GM18858 (cell line): Measurements from ENCODE around the gene CDNF.

Experiments used
- ATAC-seq: cut with Tn5 transposase; IDR thresholded peaks from one replicate; pipeline ENCODE4 v1.9.1; 2021; ENCODE audit not compliant: unreplicated experiment

Gene CDNF

GRCh38 chr10:14800397-14800796 lies 37.4 kb downstream of the CDNF start:
- ATAC-seq: no peak

- no peak for ATAC-seq
Measured at GRCh38 chr10:14798636-14799035, 39.2 kb downstream of the CDNF start.

DNA sequence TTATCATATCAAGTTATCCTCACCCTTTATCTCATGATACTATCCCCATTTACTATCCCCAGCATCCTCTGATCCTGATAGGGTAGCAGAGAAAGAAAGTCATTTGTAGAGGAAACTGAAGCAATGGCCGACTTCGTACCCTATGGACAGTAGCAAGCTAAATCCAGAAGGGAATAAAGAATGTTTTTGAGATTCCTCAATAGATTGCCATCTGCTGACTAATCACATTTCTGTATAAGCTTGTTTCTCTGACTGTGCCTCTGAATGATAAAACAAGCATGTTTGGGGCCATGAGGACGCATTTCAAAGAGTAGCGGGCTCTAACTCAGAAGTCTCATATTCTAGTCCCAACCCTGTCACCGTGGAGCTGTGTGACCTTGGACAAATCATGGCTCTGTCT lies 49.9 kb downstream of the CDNF start:
- no peak for ATAC-seq

- no peak for ATAC-seq
Measured at GRCh38 chr10:14784459-14785055, 53.3 kb downstream of the CDNF start.

- ATAC-seq: no peak
Measured at GRCh38 chr10:14782691-14783363, 55.0 kb downstream of the CDNF start.

- ATAC-seq: no peak
Measured at GRCh38 chr10:14781763-14782162, 56.1 kb downstream of the CDNF start.

GRCh38 chr10:14779001-14779651 lies 58.7 kb downstream of the CDNF start:
- no peak for ATAC-seq

DNA sequence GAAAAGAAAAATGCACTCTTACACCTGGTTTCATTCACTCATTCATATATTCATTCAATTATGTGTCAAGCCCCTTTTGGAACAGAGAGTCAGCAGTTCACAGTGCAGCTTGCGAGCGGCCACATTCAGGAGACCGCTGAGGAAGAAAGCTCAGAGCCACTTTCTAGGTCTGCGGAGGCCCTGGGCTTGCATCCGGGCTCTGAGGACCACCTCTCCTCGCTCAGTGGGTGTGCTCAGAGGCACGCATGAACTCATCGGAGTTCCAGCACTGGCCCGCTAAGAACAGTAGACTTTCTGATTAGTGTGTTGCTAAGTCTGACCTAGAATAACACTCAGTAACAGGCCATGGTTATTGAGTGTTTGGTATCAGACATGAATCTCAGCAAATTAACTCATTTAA lies 61.3 kb downstream of the CDNF start:
- no peak for ATAC-seq

- no peak for ATAC-seq
Measured at GRCh38 chr10:14775656-14776055, 62.2 kb downstream of the CDNF start.

DNA sequence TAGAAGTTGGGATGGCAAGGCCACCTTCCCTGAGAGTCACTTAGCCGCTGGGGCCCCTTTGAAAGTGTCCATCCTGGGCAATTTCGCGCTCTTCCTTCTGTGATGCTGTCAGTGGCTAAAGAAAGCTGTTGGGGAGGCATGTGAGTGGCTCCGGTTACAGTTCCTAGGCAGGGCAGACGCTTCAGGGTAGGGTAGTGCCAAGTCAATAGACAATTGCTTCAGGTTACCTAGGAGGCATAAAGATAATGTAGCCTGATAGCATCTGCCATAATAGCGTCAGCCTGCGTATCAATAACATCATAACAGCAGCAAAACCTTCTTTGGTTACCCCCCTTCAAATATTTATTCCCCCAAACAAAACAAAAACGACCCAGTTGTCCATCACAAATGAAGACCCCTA lies 63.0 kb downstream of the CDNF start, which contains the start of gene FAM107B:
Gene FAM107B (minus strand): TSS at position 101 of the 400 bp plus-strand sequence. CDS start 234 bp downstream, outside the sequence.
- no peak for ATAC-seq

- ATAC-seq: no peak
Measured at GRCh38 chr10:14774214-14774580, 63.6 kb downstream of the CDNF start.

DNA sequence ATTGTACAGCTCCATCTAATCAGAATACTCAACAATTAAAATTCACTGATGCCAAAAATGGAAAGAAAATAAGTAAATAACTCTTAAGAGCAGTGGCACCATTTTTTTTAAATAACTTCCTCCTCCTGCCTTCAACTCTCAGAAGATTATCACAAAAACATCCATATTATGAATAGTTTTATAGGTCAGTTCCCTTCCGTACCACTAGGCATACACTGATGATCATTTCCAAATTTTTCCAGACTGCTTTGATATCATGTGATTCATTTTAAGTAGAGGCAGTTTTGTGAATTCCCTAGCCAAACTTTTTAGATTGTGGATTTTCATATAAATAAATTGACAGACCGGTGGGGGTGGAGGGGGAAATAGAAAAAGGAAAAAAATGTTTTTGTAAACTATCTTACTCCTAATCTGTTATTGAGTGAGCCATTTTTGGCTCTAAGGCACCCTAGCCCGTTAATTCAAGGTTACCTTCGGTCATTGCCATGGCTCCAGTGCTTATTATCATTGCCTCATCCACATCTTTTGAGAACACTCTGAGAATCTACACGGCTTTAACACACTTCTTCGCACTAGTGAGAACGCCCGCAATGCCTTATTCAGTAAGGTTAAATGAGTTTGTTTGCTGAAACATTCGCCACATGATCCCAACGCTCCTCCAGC lies 64.2 kb downstream of the CDNF start:
- ATAC-seq: no peak

GRCh38 chr10:14772399-14772798 lies 65.4 kb downstream of the CDNF start:
- no peak for ATAC-seq

DNA sequence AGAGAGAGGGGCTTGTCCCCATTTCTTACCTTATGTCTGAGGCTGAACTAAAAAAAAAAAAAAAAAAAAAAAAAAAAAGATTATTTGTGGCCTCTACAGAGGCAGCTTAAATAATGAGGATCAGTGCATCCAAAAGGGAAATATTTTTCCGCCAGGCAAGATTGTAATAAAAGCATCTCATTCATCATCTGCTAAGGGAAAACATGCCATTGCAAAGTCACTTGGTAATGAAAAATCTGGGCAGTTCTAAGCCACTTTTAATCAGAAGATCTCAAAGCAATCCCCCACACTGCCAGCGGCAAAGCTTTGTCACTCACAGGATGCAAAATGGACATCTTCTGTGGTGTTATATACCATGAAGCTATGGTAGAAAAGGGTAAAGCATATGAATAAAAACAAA lies 66.9 kb downstream of the CDNF start:
- no peak for ATAC-seq
